DMS153 treated with DMSO at 0.1 percent for 48 hours (cell line): ENCODE results near the gene HAUS3.

Experiments used
- DNase-seq: peaks from one replicate; lab custom pipeline; 2025; ENCODE audit not compliant: unreplicated experiment; lab: John Stamatoyannopoulos, UW

Gene HAUS3

DNA sequence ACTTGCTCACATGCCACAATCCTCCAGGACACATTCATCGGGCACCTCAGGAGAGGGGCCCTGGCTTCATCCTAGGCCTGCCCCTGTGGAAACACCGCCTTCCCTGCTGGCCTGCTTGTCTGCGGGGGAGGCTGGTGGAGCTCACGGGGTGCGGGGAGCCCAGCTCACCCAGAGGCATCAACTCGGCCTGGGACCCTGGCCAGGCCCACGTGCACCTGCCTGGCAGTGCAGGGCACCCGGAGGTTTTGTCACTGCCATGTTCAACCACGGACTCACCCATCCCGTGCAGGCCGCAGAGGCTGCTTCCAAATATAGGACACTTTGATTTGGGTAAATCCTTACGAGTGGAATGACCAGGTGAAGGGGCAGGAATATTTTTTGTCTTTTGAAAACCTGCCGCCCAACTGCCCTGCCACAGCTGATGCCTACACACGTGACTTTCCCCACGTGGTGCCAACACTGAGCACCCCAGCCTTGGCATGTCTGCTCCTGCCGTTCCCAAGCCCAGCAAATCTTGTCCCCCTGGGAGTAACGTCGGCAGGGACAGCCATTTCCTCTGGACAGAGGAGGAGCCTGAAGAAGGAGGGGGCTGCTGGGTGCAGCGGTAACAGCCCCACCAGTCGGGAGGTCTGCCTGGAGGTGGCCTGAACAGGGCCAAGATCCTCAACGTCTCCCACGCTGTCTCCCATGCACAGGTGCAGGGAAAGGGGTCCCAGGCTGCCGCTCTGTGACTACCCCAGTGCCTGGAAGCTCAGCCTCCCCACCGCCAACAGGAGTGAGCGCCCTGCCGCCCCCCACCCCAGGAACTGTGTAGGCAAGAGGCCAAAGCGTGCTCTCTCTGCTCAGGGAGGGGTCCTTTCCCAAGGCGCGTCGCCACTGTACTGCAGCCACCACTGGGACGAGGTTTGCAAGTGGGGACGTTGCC, 11.5 kb upstream of the HAUS3 start:
- DNase-seq: no peak

DNA sequence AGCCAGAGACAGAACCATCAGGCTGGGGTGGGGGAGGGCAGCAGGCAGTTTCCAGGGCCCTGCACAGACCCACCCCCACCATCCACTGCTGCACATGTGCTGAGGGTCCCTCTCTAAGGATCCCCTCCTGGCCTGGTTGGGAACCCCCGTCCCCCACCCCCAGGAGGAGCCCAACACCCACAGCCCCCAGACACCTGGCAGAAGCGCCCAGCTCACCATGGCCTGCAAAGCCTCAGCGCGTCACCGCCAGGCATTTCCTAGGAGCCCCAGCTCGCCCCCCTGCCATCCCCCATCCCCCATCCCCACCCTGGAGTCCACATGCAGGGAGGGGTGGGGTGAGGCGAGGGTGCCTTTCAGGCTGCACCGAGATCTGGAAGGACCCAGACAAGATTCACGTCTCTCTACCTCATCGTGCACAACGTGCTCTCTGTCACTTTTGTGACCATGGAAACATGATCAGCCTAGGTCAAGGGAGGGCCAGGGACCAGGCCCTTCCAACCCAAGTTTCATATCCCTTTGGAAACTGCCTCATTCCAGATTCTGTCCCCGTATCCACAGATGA, 10.7 kb upstream of the HAUS3 start:
- DNase-seq: no peak

DNA sequence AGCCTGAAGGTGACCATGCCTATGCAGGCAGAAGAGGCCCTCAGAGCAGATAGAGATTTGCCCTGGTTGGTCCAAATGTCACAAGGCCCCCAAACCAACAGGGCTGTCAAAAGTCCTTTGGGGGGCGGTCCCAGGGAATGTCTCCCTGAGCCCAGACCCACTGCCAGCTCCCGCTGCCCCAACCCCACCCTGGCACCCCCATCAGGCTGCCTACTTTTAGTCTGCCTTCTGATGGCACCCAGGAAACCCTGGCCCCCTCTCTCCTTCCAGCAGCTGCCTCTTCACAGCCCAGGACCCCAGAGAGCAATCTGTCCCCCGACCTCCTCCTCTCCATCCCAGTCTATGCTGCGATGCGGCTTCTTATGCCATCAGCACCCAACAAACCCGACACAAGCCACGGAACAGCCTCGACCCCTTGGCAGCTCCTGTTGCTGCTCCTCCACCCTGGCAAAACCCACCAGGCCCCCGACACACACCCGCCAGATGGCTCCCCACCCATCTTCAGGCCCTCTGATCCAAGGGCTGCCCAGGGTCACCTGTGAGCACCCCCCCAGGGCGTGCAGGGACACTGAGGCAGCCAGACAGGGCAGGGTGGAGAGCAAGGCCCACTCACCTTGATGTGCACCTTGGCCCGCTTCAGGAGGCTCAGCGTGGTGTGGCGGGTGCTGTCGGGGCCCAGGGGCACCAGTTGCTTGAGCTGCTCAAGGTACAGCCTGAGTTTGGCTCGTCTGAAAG, 10.0 kb upstream of the HAUS3 start:
- no peak for DNase-seq

DNA sequence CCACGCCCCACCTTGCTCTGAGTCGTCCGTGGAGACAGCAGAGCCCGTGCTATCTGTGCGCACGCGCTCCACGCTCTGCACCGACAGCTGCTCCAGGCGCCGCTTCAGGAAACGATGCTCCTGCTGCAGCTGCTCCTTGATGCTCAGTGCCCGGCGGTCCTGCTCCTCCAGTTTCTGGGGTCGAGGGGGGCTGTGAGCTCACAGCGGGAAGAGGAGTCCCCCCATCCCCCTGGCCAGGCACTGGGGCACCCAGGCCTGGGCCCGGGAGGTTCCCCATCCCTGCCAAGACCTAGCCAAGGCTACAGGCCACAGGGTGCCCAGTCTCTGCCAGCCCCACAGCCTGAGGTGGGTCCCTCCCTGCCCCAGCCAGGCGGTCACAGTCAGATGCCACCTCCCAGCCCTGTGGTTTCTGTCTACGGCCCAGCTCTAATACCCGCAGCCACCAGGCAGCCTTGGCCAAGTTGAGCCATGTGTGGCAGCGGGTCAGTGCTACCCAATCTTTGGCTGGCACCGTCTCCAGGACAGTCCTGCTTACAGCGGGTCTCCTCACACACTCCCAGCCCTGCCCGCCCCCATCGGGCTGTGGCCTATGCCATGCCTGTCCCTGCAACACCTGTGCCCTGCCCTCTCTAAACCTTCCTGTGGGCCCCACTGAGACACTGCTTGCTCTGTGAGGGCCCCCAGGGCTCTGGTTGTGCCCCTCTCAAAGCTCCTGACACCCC, 9.3 kb upstream of the HAUS3 start:
- DNase-seq: no peak

DNA sequence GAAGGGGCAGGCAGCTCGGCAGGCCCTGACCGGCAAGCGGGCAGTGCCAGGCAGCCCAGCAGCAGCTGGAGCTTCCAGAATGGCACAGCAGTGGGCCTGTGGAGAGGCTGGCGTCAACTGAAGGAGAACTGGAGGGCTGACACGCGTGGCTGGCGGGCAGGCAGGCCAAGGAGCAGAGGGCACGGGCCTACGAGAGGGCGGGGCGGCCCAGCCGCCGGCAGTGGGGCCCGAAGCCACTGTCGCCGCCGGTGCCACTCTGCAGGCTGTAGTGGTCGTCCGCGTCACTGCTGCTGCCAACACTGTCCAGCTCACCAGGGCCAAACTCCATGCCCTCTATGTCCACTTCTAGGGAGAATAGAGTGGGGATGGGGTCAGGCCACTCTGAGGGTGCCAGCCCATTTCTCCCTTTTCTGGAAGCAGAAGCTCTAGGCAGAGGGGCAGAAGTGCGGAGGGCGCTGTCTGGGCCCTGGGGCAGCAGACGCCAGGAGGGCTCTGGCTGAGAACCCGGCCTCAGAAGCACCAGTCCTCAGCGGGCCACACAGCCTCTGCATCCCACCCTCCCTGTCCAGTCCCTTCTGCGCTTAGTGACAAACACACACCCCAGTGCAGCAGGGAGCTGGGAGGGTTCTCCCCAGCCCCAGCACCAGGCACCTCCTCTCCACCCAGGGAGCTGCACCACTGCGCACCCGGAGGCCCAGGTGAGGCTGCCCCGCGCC, 8.6 kb upstream of the HAUS3 start:
- DNase-seq: no peak

DNA sequence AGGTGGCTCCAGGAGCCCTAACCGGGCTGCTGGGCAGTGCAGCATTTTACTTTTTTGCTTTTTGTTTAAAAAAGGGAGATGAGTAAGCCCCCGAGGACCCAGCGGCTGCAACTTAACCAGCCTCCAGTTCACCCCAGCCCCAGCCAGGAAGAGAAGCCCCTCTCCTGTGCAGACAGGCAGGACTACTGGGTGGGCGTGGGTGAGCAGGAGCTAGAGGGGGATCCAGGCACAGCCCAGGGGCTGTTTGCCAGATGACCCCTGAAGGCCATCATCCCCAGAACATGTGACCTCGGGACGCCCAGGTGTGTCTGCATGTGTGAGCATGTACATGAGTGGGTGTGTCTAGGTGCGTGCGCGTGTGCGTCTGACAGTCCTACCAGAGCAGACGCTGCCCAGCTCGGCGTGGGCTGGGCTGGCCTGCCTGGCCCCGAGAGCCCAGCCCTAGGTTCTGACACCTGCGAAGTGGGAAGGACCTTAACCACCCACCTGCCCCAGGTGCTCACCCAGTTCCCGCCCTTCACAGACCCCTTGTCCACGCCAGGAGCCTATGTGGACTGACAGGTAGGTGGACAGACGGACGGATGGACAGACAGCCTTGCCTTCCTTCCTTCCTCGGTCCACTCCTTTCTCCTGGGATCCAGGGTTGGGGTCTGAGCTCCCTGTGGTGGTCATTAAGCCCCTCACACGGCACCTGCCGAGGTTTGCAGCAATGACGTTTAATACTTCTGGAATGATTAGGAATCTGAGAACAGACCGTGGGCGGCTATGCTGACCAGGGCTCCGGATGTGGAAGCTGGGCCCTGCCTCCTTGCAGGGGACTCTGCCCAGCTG, 7.8 kb upstream of the HAUS3 start:
- no peak for DNase-seq

DNA sequence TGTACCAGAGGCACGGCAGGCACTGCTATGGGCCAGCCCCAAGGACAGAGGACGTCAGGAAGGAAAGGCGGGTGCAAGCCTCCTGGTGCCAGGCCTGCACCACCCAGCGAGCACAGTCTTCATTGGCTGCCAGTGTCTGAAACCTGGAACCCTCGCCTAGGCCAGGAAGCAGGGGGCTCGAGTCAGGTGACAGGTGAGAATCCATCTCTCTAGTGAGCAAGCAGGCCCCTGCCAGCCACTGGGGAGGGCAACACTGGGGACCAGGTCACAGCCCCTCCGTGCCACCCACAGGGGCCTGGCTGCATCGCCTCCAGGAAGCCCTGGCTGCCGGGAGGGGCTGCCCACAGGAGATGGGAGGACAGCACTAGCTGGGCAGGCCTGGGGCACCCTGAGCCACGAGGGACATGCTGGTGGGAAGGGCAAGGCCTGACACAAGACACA, 6.9 kb upstream of the HAUS3 start:
- no peak for DNase-seq

DNA sequence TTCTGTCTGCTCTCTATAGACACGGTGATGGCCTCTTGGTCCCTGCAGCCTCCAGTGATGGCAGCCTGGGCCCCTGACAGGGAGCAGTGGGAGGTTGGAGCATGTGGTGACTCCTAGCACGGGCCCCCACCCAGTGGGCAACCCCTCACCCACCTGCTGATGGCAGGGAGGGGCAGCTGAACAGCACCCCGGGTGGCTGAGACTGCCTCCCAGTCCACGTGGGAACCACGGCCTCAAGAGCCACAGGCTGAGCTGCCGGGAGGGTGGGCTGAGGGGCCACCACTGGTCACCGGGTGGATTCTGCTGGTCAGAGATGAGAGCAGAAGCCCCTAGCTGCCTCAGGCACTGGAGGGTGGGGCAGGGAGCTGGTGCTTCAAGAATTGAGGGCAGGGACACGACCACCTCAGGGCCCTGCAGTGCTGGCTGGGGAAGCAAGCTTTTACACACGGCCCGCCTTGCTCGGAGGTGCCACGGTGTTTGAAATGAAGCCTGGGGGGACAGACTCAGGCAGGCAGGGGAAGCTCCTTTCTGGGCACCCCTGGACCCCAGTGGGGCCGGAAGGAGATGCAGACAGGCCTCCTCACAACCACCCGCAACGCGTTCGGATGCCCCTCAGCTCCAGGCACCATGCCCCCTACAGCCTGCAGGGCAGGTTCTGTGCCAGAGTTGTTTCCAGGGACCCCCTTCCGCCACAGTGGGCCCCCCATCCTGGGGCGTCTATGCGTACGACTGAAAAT, 6.3 kb upstream of the HAUS3 start:
- no peak for DNase-seq

DNA sequence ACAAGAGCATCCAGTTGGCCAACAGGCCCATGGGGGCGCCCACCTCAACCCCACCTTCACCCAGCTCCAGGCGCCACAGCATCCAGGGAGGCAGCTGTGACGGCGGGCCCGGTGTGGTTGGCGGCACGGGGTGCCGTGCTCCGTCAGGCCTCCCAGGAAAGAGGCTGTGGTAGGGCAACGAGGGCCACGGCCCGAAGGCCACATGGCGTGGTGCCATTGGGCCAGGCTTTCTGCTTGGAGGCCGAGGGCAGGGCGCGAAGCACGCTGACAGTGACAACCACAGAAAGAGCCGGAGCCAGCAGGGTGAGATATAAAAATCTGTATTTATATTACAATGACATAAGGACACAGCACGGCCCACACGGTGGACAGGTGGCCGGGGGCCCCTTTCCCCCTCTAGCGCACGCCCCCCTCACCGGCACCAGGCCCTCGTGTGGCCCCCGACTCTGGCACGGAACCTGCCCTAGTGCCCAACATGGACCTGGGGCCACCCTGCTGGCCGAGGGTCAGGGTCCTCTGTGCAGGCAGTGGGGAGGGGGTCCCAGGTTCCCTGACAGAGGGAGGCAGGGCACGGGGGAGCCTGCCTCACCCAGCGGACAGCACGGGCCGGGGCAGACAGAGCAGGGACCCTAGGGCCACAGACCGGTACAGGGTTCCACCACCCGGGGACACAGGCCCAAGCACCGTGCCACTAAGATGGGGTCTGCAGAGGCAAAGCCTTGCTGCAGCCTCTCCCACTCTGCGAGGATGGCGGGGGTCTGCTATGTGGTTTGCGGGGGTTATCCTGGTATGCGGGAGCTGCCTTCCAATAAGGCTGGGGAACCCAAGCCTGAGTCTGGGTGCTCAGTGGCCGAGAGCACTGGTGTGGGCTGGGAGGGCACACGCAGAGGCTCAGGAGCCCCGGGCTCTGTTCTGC, 5.5 kb upstream of the HAUS3 start:
- no peak for DNase-seq

DNA sequence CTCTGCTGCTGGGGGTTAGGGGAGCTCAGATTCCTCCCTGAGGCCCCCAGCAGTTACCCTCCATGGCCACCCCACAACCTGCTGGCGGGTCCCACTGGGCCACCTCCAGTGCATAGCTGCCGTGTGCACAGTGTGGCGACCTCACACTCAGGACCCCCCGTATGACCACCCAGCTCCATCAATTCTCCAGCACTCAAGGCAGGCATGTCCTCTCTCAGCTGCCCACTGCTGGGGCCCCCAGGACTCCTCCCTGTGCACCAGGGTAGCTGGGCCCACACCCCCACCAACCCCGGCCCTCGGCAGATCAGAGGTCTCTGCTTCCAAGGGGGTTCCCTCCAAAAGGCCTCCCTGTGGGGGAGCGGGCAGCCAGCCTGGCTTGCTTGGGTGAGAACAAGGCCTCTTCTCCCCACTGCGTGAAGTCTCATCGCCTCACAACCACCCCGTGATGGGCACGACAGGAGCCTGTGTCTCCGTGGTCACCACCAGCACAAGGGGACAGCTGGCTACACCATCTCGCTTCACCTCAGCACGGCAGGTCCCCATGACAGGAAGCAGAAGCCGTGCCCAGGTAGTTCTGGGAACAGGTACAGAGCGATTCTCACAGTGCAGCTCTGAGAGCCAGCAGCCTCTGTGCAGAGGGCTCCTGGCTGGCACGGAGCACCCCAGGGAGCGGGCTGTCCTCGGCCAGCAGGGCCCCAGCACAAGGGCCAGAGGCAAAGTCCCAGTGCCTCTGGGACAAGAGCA, 4.6 kb upstream of the HAUS3 start:
- DNase-seq: no peak

DNA sequence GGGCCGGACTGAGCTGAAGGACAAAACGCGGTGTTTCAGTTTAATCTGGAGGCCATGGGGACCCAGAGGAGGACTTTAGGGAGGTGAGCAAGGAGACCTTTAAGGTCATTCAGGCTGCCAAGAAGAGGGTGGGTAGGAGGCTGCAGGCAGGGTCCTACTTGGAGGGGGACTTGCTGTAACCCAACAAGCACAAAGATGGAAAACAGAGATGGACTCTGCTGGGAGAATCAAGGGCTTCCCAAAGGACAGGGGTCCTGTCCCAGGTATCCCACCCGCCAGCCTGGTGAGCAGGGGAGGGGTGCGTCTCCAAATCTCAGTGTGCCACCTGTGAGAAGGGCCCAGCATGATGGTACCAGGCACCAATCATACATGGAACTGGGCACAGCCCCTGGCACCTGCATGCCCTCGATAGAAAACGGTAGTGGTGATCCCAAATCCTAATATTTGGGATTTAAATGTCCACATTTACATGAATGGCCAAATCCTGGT, 3.9 kb upstream of the HAUS3 start:
- no peak for DNase-seq

DNA sequence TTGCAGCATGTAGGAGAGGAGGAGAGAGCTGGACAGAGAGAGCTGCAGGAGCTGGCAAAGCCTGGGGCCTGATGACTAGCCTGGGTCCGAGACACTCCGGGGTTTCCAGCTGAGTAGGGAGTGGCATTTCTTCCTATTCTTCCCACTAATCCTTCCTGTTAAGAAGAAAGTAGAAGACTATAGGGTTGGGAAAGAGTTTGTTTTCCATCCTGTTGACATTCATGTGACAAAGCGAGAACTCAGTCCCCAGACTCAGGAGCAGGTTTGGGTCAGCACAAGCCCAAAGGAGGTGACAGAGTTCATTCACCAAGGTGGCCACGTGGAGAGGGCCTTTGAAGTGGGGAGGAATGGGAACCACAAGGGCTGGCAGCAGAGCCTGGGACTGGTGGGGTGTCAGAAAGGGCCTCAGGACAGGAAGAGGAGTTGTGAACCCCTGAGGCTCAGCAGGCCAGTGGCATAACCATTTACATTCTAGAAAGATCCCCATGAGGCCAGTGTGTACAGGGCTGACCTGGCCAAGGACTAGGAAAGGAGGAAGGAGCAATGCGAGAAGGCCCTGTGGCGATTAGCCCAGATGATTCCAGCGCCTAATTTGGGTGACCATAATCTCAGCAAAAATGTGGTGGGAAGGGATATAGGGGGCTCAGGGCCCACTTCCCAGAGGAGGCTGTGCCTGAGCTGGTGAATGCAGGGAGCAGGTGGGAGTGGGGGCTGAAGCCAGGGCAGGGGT, 3.3 kb upstream of the HAUS3 start:
- no peak for DNase-seq

DNA sequence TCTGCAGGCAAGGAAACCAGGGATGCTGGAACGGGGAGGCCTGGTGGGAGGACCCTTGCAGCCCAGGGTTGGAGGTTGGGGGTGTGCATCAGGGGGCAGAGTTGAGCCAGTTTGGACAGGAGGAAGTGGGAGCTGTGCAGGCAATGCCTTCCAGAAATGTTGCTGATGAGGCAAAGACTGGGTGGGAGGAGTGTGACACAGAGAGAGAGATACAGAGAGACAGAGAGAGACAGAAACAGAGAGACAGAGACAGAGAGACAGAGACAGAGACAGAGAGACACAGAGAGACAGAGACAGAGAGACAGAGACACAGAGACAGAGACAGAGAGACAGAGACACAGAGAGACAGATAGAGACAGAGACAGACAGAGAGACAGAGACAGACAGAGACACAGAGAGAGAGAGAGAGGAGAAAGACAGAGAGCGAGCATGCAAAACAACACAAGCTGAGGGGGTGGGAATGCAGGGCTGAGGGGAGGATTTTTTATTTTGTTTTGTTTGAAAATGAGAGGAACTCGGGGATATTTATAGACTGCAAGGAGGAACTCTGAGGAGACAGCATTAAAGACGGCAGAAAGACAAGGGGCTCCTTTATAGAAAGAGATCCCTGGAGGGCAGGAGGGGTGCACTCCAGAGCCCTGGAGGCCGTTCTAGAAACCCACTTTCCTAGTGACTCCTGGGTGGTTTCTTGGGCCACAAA, 1.9 kb upstream of the HAUS3 start:
- DNase-seq: no peak

DNA sequence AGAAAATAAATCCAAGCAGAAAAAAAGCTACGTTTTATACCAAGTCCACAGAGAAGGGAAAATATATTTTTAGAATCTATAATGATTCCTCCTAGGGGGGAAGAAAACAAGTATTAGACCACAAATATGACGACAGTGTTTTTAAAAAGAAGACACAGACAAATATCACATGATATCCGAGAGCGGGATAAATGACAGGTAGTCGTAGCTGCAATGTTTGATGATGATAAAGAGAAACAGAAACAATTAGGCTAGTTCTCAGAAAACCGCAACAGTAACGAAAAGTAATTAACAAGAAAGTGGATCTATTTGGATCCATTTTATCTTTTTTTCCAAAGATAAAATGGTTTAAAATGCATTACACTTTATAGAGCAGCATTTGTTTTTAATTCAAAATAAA, 918 bp downstream of the HAUS3 start:
- DNase-seq: no peak

DNA sequence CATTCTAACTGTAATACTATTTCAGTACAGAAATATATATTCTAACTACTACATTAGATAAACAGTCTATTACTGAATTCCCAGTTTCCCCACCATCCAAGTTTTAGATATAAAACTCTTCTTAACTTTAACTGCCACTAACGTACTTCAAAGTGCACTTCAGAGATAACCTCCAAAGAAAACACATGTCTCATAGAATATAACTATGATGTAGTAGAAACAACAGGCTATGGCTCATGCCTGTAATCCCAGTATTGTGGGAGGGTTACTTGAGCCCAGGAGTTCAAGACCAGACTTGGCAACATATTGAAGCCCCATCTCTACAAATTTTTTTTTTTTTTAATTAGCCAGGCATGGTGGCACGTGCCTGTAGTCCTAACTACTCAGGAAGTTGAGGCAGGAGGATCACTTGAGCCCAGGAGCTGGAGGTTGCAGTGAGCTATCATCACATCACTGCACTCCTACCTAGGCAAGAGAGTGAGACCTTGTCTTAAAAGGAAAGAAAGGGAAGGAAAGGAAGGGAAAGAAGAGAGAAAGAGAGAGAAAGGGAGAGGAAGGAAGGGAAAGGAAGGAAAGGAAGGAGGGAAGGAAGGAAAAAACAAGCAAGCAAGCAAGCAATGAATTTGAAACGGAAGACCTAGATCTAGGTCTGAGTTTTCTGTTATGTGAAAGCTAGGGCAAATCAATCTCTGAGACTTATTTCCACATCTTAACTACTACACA, 4.8 kb downstream of the HAUS3 start:
- no peak for DNase-seq
